Stimulated activated CD8-positive, alpha-beta memory T cell treated with anti-CD3 and anti-CD28 coated beads, Interleukin-15, amount 100 ng/mL, for 4 hours (primary cell): Measurements from ENCODE around the gene PCDH17.

Experiments used
- DNase-seq, 2 donors: peaks; one replicate each; pipeline ENCODE4 v3.0.0-alpha.2; 2020; ENCODE audit warnings: low read depth in 2 of 2

Gene PCDH17, protein sequence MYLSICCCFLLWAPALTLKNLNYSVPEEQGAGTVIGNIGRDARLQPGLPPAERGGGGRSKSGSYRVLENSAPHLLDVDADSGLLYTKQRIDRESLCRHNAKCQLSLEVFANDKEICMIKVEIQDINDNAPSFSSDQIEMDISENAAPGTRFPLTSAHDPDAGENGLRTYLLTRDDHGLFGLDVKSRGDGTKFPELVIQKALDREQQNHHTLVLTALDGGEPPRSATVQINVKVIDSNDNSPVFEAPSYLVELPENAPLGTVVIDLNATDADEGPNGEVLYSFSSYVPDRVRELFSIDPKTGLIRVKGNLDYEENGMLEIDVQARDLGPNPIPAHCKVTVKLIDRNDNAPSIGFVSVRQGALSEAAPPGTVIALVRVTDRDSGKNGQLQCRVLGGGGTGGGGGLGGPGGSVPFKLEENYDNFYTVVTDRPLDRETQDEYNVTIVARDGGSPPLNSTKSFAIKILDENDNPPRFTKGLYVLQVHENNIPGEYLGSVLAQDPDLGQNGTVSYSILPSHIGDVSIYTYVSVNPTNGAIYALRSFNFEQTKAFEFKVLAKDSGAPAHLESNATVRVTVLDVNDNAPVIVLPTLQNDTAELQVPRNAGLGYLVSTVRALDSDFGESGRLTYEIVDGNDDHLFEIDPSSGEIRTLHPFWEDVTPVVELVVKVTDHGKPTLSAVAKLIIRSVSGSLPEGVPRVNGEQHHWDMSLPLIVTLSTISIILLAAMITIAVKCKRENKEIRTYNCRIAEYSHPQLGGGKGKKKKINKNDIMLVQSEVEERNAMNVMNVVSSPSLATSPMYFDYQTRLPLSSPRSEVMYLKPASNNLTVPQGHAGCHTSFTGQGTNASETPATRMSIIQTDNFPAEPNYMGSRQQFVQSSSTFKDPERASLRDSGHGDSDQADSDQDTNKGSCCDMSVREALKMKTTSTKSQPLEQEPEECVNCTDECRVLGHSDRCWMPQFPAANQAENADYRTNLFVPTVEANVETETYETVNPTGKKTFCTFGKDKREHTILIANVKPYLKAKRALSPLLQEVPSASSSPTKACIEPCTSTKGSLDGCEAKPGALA (N-terminal part only)

GRCh38 chr13:57631596-57632275, at the start of gene PCDH17:
Gene PCDH17 (plus strand): TSS chr13:57631744. CDS start chr13:57632547, 803 bp downstream.
- DNase-seq: no peak

- no peak for DNase-seq
Observed at GRCh38 chr13:57582032-57582431, 49.5 kb upstream of the PCDH17 start.

DNA sequence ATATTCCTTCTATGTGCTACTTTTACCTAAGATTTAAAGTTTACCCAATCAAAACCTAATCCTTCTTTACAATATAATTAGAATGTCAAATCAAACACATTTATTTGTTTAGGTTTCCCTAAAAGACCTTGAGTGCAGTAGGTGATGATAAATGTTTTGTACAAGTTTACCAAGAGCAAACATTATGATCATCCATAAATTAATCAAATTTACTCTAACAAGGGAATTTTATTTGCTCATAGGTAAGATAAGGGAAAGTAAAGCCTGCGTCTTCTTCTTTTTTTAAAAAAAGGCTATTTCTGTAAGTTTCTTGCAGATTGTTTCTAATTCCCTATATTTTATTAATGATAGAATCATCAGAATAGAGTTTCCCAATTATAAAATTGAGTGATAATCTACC, 48.0 kb upstream of the PCDH17 start:
- DNase-seq: no peak

DNA sequence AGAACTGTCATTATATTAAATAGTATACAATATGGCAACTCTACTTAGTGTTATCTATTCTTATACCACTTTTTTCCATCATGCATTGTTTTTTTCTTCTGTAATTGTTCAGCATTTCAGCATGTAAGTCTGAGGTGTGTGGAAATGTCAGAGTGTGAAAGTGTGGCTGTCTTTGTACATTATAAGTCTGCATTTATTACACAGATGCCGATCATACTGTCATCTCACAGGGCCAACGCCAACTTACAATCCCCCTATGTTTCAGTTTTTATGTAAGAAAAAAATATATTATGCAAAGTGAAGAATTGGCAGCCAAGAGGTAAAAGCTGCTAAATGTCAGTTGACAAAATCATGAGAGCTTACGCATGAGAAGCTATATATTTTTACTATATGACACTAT, 42.9 kb upstream of the PCDH17 start:
- DNase-seq: no peak

DNA sequence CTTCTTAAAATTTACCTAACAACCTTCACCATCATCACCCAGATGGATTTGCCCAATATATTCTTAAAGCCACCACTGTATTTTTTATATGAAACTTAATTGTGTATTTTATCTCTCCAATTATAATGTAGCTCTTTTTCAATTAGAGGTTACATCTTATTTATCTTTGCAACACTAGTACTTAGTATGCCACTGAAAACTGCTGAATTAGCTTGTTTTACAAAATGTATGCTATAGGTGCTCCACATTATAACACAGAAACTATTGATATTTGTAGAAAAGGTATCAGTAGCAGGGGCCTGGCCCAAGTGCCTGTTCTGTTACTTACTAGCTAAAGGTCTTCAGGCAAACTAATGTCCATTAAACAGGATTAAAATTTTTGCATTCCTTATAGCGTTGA, 35.8 kb upstream of the PCDH17 start:
- DNase-seq: no peak

DNA sequence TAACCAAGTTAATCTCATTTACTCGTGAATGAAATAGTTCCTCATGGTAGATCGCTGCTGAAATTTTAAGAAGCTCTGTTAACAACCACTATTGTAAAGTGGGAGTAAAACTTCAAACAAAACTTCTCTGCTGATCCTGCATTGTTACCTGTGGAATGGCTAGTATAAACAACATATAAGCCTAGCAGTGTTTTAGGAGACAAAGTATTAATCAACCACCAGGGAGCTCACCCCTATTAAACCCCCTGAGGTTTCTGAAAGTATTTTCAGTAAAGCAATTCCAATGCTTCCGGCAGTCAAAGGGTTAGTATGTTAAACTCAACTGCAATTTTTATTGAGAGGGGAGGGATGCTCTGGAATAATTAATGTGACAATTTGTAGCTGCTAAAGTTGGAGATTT, 30.0 kb upstream of the PCDH17 start:
- no peak for DNase-seq

DNA sequence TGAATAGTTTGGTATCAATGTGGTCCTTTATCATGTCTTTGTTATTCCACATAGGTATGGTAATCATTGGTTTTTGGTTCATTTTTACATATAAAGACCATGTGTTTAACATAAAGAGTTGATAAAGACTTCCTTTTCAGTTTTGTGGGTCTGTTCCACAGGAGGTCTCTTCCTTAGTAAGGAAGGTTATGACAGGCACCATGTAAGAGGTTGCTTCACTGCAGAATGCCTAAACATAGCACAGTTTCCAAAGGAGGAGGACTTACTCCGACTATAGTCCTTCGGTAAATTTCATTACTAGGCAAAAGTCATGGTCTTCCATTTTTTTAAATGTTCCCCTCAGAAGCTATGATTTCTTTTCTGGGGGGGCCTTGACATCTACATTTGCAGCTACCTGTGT, 27.1 kb upstream of the PCDH17 start:
- no peak for DNase-seq

DNA sequence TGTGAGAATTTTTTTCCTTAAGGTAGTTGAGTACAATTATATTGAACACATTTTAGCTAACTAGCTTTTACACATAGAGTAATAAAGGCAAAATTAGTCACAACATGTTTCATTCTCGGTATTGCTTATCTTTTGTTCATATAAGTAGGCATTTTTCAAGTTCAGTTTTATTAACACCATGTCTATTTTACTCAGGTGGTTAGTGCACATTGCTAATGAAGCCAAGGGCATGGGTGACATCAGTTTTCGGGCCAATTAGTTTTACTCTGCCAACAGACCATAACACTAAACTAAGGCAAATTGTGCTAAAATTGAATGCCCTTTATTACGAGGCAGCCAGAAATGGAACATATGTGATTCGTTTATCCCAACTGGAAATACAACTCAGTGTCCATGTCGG, 19.6 kb upstream of the PCDH17 start:
- DNase-seq: no peak

- no peak for DNase-seq
Observed at GRCh38 chr13:57612568-57612967, 19.0 kb upstream of the PCDH17 start.

GRCh38 chr13:57624565-57625435, 6.7 kb upstream of the PCDH17 start:
- DNase-seq: no peak

GRCh38 chr13:57627663-57628062, 3.9 kb upstream of the PCDH17 start:
- no peak for DNase-seq

DNA sequence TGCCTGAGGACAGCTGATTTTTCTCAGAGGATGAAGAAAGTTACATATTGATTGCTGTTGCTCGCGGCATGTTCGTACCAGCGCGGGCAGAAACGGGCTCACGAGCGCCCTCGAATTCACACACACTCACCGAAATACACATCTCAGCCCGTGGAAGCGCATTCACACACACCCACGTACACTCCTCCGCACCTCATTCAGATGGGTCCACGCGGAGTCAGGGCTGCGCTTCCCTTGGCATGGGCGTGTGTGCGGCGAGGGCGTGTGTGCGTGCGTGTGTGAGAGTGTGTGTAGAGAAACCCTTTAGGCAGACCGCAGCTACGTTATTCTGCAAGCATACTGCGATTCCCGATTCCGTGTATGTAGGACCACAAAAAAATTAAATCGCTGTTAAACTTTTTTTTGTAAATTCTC, 2.1 kb upstream of the PCDH17 start:
- DNase-seq: no peak

GRCh38 chr13:57629821-57630235, 1.7 kb upstream of the PCDH17 start:
- DNase-seq: no peak

DNA sequence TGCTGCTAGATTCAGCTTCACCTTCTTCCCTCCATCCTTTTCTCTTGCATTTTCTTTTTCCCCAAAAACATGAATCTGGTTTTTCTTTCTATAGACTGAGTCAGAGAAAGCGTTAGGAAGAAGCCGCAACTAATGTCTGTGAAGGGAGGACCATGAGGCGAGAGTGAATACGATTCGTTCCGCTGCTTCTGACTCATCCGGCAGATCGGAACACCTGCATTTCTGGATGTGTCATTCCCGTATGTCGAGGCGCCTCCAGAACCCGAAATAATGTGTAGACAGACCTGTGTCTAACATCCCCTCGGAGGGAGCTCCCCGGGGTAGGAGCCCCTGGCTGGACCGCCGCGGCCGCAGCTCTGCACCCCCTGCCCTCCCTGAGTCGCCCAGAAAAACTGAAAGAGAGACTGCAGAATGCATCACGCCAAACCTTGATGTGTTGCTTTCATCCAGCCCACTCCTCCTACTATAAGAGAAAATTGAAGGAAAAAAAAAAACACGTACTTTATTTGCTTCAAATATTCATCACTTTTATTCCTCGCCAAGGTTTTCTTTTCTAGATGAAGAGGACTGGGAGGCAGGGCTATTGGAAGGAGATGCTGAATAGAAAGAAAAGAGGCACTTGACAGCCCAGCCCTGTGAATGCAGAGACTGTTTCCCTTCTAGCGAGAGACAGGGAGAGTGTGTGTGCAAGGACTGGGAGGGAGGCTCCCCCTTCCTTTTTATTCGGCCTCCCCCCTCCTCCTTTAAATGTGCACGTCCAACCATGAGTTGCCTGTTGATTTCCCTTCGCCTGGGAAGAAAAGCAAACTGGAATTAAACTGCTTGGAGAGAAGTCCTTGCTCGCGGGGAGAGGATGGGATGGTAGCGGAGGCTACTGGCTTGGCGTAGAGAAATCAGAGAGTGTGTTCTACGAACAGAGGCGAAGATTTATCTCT, 616 bp upstream of the PCDH17 start:
- no peak for DNase-seq

GRCh38 chr13:57632276-57633140, 964 bp downstream of the PCDH17 start:
- DNase-seq: no peak

DNA sequence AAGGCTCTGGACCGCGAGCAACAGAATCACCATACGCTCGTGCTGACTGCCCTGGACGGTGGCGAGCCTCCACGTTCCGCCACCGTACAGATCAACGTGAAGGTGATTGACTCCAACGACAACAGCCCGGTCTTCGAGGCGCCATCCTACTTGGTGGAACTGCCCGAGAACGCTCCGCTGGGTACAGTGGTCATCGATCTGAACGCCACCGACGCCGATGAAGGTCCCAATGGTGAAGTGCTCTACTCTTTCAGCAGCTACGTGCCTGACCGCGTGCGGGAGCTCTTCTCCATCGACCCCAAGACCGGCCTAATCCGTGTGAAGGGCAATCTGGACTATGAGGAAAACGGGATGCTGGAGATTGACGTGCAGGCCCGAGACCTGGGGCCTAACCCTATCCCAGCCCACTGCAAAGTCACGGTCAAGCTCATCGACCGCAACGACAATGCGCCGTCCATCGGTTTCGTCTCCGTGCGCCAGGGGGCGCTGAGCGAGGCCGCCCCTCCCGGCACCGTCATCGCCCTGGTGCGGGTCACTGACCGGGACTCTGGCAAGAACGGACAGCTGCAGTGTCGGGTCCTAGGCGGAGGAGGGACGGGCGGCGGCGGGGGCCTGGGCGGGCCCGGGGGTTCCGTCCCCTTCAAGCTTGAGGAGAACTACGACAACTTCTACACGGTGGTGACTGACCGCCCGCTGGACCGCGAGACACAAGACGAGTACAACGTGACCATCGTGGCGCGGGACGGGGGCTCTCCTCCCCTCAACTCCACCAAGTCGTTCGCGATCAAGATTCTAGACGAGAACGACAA, 1.8 kb downstream of the PCDH17 start:
- no peak for DNase-seq

- no peak for DNase-seq
Observed at GRCh38 chr13:57633950-57634838, 2.6 kb downstream of the PCDH17 start.
